NCI-H526 (cell line): ENCODE data around the gene ZNF865.

ENCODE experiments used
- DNase-seq, 2 experiments: peaks; one replicate each; lab custom pipeline; 2025; lab: John Stamatoyannopoulos, UW

ZNF865 gene

DNA sequence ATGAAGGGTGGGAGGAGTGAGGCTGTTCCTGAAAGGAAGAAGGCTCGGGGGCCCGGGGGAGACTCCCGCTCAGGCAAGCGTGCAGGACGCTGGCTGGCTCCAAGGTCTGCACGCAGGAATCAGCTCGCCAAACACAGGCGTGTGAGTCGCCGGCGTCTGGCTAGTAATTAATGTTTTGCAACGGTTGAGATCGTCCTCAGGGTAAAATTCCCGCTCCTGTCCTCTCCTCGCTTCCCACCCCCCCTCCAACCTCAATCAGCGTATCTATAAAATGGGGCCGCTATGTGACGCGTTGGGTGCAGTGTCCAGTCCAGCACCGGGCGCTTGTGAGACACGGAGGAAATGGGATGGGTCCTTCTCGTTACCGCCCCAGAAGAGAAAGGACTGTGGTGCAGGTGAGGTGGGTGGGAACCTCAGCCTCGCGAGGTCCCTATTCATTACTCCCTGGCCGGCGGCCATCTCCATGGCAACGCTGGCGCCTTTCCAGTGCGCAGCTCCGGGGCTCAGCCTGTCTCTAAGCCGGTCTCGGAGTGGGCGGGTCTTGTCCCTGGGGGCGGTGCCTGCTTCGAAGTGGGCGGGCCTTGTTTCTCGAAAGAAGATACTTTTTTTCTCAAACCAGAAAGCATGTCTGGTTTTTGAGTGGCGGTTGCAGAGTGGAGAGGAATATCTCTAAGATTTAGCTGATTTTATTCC lies 18.3 kb upstream of the ZNF865 start:
- peak; percentile 96 to 99 for DNase-seq

DNA sequence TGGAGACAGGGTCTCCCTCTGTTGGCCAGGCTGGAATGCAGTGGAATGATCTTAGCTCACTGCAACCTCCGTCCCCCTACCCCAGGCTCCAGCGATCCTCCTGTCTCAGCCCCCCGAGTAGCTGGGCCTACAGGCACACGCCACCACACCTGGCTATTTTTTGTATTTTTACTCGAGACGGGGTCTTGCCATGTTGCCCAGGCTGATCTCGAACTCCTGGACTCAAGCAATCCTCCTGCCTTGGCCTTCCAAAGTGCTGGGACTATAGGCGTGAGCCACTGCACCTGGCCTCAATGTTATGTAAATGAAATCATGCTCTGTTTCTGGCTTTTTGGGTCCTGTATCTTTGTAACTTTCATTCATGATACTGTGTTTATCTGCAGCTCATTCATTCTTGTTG lies 16.7 kb upstream of the ZNF865 start:
- no peak for DNase-seq

GRCh38 chr19:55590109-55590508 lies 15.3 kb upstream of the ZNF865 start:
- DNase-seq = no peak

- peak in 1 of 2 experiments; percentile 52 for DNase-seq
Measured at GRCh38 chr19:55590617-55591016, 14.8 kb upstream of the ZNF865 start.

- DNase-seq = peak in 1 of 2 experiments; percentile 35
Measured at GRCh38 chr19:55591555-55591954, 13.9 kb upstream of the ZNF865 start.

GRCh38 chr19:55592391-55593090 lies 12.9 kb upstream of the ZNF865 start:
- DNase-seq = no peak

- no peak for DNase-seq
Measured at GRCh38 chr19:55593096-55593772, 12.2 kb upstream of the ZNF865 start.

DNA sequence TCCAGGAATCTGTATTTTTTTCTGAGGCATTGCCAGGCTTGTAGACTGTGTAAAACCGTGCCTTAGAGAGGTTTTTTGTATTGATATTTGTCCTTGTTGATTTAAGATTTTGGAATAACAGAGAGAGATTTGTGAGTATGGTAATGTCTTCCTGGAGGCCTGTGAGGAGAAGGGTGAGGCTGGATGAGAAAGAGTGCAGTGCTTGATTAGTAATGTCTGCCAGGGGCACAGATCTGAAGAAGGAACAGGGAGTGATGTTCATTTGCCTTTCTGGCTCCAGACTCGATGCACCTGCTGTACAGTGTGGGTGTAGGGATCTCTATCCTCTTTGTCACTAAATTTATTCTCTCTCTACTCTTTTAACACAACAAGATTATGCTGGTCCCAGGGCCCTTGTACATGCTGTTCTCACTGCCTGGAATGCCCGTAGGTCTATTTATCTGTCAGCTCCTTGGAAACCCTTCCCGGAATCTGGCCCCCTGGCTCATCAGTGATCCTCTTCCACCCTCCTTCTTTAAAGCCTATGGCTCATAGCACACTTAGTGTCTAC lies 10.4 kb upstream of the ZNF865 start:
- no peak for DNase-seq

DNA sequence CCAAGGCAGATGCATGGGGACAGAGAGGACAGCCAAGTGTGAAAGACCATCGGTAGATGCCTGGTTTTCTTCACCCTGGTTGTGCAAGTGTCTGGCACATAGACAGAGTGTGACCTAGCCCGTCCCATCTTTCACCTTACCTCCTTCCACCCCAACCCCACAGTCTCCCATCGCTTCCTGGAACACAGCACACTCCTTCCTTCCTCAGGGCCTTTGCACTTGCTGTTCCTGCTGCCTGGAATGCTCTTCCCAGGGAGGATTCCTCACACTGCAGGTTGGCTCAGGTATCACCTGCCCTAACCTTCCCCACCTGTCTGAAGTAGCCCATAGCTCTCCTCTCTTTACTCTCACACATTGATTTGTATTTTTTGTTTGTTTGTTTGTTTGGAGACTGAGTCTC lies 9.1 kb upstream of the ZNF865 start:
- DNase-seq = no peak

GRCh38 chr19:55597501-55597921 lies 7.9 kb upstream of the ZNF865 start:
- no peak for DNase-seq

DNA sequence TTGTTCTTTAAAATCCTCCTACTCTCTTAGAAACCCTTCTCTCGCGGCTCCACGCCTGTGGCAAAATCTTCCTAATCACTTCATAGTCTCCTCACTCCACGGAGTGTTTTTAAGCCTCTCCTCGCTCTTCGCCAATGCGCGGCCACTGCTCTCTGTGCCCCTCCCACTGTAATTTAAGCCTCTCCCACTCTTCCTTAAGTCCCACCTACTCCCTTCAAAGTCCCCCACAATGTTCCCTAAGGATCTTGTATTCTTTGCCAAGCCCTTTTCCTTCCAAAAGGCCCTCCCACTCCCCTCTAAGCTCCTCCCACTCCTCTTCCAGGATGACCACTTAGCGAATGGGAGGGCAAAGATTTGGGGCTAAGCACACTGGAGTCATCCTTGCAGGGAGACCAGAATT lies 7.4 kb upstream of the ZNF865 start:
- DNase-seq = no peak

DNA sequence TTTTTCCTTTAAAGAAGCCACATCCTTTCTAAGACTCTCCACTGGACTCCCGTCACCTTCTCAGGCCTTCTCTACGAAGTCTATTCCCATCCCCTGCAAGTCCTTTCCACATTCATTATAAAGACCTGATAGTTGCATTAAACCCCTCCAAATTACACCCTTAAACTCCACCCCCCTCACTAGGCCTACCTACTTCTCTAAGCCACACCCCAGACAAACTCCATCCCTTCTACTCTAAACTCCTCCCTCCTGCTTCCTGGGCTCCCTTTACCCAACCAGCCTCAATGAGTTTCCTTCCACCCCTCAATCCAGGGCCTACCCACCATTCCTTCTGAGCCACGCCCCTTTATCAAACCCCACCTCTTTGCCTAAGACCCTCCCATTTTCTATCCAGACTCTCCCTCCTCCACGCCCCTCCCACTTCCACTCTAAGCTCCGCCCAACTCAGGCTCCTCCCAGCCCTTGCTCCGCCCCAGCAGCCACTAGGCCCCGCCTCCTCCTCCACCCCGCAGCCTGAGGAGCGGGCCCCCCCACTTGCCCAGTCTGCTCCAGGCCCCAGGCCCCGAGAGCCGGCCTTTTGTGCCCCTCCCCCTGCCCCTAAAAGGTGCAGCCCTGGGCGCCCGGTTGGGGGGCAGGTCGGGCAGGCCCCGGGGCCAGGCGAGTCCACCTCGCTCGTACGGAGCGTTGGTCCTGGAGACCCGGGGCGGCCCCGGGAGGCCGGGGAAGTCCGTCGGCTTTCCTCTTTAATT lies 6.6 kb upstream of the ZNF865 start:
- DNase-seq = peak; percentile 94 to 97

GRCh38 chr19:55599468-55599841 lies 6.0 kb upstream of the ZNF865 start, which contains the start of gene FIZ1:
Gene FIZ1, minus strand, starts transcription at chr19:55599517. Its CDS starts 1,652 bp downstream, at chr19:55597865.
- peak; percentile 99 for DNase-seq

DNA sequence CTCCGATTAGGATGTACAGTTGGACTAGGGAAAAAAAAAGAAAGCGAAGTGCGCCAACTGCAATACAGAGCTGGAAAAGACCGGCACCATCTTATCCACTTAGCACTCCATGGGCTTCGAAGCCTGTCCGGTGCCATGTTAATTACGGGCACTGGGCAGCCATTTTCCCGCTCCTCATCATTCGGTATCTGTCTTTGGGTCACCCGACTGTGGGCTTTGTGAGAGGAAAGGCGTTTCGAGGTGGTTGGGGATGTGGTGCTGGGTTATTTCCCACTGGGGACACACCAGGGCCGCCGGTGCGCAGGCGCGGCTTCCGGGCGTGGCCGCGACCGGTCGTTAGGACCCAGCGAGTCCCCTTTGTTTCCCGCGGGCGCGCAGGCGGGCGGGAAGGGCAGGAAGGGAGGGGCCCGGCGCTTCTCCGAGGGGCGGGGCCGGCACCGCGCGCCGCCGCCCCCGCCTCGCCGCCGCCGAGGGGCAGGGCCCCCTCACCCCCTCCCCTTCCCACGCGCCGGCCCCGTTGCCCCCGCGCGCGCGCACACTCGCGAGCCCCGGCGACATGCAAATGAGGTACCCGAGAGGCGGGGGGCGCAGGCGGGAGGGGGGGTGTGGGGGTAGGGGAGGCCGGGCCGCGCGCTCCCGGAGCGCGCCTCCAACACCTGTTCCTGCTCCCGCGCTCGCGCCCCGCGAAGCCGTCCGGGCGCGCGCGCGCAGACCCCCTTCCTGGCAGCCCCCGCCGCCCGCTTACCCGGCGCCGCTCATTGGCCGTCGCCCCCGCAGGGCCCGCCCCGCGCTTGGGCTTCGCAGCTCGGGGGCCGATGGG lies 5.4 kb upstream of the ZNF865 start, which contains the start of gene ZNF524:
Gene ZNF524, plus strand, starts transcription at position 447 of the 820 bp plus-strand sequence. CDS start 1,825 bp downstream, outside the sequence.
- DNase-seq = peak; percentile 96 to 99

DNA sequence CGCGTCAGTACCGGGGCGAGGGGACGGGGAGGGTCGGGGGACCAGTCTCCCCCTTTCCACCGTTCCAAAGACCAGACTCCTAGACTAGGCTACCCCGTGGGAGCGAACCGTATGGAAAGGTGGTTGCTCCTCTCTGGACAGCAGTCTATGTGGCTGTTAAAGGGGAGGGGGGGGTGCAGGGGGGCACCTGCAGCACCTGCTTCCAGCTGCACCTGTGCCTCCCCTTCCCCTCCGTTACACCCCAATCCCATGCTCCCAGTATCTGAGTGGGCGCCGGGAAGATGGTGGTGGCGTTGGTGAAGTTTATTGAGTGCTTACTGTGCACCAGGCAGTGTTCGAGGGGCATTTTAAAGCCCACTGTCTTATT lies 4.8 kb upstream of the ZNF865 start:
- DNase-seq = no peak

DNA sequence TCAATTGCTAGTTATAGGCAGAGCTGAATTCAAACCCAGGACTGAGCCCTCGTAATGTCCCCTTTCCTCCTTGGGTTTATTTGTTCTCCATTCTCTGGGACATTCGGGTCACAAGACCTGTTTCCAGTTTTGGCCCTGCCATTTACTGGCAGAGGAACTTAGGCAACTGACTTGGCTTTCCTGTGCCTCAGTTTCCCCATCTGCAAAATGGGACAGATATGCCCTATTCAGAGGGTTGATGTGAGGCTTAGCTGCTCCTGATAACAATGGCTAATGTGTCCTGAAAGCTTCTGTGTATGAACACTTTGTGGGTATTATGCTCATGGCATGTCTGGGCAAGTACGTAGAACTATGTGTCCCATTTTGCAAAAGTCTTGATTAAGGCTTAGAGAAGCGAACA lies 4.4 kb upstream of the ZNF865 start:
- DNase-seq = no peak

DNA sequence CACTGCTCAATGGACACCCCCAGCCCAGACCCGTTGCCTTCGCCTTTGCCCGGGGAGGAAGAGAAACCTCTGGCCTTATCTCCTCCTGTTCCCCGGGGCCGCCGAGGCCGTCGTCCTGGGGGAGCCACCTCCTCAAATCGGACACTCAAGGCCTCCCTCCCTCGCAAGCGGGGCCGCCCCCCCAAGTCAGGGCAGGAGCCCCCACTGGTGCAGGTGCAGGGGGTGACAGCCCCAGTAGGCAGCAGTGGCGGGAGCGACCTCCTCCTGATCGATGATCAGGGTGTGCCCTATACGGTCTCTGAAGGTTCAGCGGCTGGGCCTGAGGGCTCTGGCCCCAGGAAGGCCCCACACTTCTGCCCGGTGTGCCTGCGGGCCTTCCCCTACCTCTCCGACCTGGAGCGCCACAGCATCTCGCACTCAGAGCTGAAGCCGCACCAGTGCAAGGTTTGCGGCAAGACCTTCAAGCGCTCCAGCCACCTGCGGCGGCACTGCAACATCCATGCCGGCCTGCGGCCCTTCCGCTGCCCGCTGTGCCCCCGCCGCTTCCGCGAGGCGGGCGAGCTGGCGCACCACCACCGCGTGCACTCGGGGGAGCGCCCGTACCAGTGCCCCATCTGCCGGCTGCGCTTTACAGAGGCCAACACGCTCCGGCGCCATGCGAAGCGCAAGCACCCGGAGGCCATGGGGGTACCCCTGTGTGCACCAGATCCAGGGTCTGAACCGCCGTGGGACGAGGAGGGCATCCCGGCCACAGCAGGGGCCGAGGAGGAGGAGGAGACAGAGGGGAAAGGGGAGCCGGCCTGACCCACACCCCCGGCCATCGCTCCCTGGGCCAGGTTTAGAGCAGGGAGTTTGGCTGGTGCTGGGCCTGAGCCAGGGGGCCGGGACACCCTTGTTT lies 3.1 kb upstream of the ZNF865 start:
- DNase-seq = no peak

- DNase-seq = no peak
Measured at GRCh38 chr19:55603115-55603514, 2.3 kb upstream of the ZNF865 start.

GRCh38 chr19:55603581-55604292 lies 1.7 kb upstream of the ZNF865 start:
- peak in 1 of 2 experiments; percentile 24 for DNase-seq
